GM18519 (cell line): Measurements from ENCODE around the gene KCNIP1.
"Not testable (repeated sequence)": the region's sequence is repeated elsewhere in the genome, so short reads cannot be mapped to it uniquely, and the experiment has no call there.

Experiments used
- ATAC-seq: cut with Tn5 transposase; IDR thresholded peaks from one replicate; pipeline ENCODE4 v1.9.1; 2021; ENCODE audit warnings: mild to moderate bottlenecking, moderate library complexity; ENCODE audit not compliant: unreplicated experiment, low FRiP score

The KCNIP1 gene

DNA sequence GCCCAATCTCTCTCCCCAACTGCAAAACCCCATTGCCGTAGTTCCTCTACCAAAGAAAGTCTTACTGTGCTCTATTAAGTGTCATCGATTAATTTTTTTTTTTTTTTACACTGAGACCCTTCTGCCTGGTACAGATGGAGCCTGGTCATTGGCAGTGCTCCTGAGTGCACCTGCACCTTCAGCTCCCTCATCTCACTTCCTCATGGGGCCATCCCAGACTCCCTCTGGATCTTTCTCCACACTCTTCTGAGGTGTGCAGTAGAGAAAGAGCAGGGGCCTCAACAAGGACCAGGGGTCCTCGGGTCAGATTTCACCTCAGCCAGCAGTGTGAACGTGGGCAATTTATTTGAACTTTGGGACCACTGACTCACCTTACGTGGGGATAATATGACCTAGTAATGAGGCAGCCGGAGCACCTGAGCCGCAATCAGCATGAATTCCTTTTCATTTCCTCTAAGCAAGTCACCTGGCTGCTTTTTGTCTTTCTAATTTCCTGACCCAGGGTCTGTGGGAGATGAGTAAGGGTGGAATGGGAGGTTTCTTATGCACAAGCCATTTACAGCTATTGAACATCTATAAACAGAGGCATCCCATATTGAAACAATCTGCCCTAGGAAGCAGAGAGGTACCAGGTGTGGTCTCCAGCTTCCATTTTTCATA, 257.4 kb downstream of the KCNIP1 start:
- no peak for ATAC-seq

DNA sequence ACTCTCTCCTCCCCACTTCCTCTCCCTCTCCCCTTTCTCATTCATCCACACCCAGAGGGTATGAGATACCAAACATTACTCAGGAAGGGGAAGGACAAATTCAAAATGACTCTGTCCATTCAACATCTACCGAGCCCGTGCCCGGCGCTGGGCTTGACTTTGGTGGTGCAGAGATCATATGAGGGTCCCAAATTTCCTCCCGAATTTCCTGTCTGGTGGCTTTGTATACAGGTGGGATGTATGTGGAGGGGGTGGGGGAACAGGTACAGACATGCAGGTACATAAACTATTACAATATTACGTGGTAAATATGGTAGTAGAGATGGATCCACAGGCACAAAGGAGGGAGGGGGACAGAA, 257.9 kb downstream of the KCNIP1 start:
- no peak for ATAC-seq

DNA sequence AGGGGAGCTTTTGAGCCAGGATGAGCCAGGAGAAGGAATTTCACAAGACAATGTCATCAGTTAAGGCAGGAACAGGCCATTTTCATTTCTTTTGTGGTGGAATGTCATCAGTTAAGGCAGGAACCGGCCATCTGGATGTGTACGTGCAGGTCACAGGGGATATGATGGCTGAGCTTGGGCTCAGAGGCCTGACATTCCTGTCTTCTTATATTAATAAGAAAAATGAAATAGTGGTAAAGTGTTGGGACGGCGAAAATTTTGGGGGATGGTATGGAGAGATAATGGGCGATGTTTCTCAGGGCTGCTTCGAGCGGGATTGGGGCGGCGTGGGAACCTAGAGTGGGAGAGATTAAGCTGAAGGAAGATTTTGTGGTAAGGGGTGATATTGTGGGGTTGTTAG, 258.5 kb downstream of the KCNIP1 start:
- not testable (repeated sequence) for ATAC-seq

DNA sequence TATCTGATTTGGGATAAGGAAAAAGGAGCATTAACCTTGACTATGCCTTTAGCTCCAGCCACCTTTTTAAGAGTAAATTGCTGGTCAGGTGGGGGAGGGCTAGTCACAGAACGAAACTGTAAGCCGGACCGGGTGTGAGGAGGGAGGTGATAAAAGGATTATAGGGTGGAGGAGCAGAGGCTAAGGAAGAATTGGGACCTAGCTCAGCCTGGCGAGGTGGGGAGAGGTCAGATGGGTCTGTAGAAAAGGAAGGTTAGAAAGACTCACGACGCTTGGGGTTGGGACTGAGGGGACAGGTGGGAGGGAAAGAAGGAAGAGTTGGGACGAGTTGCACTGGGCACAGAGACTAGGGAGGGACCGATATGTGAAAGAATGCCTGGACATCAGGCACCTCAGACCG, 262.0 kb downstream of the KCNIP1 start:
- ATAC-seq: not testable (repeated sequence)

DNA sequence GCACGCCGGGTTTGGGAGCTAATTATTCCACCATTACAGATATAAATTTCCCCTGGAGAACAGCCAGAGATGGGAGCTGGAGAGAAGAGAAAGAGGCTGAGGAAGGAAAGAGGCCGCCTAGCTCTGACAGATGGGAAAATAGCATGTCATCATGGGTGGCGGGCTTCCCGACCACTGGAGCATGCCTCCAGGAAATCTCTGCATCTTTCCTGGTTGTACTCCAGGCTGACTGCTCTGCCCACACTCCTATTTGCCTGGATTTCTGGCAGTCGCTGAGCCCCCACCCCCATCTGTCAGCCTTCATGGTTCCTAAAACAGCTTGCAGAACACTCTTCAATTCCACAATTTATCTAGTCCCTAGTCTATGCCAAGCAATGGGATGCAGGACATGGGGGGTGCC, 265.4 kb downstream of the KCNIP1 start:
- no peak for ATAC-seq

DNA sequence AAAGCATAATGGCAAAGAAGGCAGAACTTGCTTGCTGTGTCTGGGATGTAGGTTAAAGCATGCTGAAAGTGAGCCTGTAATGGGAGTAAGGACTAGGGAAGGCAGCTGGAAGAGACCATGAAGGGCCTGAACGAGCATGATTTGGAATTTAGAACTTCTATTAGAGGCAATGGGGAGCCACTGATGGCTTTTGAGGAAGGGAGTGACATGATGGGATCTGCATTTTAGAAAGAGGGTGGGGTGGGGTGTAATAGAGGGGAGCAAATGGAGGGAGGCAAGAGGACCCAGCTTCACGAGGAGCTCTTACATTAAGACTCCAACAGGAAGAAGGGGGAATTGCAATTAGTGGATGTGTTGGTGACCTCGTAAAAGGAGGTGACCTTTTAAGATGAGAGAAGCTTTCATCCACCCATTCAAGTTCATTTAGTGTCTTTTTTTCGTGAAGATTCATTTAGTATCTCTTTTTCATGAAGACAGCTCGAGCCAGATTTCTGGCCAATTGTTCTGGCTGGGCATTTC, 266.1 kb downstream of the KCNIP1 start:
- ATAC-seq: no peak

DNA sequence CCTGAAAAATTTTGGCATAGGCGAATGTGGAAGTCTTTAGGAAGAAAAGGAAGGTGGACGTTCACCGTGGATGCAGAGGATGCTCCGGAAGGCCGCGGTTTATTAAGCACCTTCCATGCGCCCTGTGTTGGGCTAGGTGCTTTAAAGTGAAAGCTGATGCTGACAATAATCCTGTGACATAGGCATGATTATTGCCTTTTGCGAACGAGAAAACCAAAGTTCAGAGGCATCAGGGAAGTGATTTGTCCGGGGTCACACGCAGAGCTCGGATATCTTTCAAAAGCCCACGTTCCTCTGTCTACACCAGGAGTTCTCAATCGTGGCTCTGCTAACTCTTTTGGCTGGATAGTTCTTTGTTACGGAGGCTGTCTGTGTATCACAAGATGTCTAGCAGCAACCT, 267.7 kb downstream of the KCNIP1 start:
- no peak for ATAC-seq

DNA sequence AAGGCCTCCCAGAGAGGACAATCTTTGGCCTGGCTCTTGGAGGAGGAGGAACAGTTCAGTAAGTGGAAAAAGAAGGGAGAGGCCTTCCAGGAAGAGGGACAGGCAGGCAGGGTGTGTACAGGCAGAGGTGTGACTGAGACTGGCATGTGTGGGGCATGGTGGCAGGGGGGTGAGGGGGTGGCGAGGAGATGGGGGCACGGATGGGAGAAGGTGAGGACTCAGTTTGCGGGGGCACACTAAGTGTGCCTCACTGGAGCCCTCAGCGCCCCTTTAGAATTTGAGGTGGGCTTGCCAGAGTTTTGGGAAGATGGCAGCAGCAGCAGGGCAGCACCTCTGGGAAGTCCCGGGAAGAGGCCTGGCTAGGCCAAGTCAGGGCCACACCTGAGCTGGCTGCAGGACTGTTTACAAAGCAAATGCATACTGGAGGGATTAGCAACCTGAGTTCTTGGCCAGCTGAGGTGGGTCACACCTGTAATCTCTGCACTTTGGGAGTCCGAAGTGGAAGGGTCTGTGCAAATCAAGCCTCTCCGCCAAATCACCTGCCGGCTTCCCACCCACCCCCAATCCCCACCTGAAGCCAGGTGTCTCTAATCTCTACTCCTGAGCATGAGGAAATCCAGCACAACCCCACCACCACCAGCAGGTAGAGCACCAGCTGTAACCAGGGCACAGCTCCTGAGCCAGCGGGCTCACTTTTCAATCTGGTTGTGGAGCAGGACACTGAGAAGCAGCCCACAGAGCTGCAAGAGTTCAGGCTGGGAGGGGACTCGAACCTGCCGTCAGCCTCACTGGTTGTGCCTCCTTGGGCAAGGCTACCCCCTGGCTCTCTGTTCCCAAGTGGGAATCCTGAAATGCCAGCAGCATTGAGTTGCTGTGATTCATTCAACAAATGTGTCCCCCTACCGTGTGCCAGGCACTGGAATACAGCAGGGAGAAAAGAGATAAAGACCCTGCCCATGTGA, 269.5 kb downstream of the KCNIP1 start:
- no peak for ATAC-seq

DNA sequence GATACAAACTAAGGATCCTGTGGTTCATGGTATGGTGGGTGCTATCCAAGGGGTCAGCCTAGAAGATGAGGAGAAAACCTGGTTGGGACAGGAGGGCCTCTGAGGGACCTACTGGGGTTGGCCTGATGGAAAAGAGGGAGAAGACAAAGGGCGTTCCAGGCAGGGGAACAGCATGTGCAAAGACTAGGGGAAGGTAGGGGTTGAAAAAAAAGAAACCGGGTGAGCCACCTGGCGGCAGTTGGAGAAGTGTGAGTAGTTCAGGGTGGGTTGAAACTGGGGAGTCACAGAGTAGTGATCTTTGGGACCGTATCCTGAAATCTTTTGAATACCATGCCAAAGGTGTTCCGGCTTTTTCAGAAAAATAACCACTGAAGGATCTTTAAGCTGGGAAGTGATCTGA, 271.0 kb downstream of the KCNIP1 start:
- no peak for ATAC-seq

DNA sequence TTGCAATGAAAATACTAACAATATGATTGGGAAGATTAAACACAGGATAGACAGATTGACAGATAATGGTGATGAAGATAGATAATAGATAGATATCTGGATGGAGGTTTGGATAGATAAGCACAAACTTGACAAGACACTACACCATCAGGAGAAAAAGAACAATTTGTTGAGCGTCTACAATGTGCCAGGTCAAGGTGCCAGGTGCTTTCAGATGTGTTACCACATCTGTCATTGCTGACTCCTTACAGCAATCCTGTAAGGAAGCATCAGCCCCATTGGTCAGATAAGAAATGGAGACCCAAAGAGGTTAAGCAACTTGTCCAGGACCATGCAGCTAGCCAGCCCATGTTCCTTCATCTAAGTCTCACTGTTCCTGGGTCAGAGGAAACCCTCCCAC, 278.1 kb downstream of the KCNIP1 start:
- no peak for ATAC-seq

DNA sequence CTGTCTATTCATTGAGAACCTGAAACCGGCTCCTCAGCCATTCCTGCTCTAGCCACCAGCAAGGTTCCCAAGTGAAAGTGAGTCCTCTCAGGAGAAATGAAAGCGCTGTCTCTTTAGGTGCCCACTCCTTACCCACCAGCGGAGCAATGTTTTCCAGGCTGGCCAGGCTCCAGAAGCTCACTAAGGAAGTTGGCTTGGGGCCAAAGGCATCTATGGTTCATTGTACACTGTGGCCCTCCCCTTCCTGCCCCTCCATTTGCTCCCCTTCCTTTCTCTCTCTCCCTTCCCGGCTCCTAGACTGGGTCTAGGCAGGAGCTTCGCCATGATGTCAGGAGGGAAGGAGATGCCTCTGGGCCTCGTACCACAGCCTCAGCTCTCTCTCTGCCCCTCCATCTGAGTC, 278.6 kb downstream of the KCNIP1 start:
- no peak for ATAC-seq

DNA sequence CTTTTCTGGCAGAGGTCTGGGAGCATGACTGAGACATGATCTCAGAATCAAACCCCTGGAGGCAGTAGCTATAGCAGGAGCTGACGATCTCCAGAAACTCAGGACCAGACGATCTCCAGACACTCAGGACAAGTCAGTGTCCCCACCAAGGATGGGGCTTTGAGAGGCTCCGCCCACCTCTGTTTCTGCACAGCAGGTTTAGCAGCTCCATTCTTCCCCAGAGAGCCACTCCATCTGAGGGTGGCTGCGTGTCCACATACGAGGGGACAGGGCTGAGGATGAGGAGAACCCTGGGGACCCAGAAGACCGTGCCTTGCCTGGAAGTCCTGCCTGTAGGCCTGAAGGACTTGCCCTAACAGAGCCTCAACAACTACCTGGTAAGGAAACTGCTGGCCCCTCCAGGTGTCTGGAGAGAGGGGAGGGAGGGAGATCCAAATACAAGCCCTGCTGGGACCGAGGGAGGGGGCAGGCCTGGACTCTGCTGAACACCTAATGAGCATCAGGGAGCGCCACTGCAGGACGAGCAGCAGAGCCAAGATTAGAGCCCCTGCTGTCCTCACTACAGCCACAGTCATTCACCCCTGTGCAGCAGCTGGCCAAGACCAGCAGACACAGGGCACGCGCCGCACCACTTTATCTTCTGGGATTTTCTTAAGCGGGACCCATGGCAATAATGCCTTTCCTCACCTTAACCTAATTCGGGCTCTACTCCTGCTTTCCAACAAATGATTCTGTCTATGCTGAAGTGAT, 279.9 kb downstream of the KCNIP1 start, which contains the start of gene GABRP:
GABRP (plus strand) TSS at position 228 of the 750 bp plus-strand sequence. CDS start 4,891 bp downstream, outside the sequence.
- ATAC-seq: no peak

DNA sequence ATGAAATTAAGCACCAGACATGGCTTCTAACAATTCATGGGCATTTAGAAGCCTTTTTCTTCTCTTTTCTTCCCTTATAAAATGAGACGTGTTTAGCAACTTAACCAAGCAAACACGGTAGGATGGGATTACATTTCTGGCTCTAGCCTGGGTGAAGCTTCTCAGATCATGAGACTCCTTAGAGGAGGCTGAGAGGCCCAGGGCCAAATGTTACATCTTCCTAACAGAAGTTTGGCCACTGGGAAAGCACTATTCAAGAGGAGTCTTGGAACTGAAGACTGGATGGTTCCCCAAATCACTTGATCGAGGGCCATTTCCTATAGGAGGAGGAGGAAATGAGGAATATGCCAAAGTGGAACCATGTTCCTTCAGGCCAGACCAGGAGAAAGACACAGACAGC, 281.6 kb downstream of the KCNIP1 start:
- no peak for ATAC-seq
